ENCODE data around the gene CCDC7.
"Not testable (repeated sequence)": the region's sequence is repeated elsewhere in the genome, so short reads cannot be mapped to it uniquely, and the experiment has no call there.

CCDC7 gene

GRCh38 chr10:32445740-32446535 lies at the start of gene CCDC7:
Gene CCDC7 (plus strand): TSS chr10:32446140. CDS start chr10:32451643, 5,503 bp downstream.
- DNase-seq: peak; percentile 90

GRCh38 chr10:32397163-32397562 lies 48.8 kb upstream of the CCDC7 start:
- DNase-seq: not testable (repeated sequence)

- DNase-seq: not testable (repeated sequence)
Observed at GRCh38 chr10:32399720-32400119, 46.2 kb upstream of the CCDC7 start.

GRCh38 chr10:32400961-32401360 lies 45.0 kb upstream of the CCDC7 start:
- DNase-seq: no peak

GRCh38 chr10:32402499-32402898 lies 43.4 kb upstream of the CCDC7 start:
- no peak for DNase-seq

GRCh38 chr10:32403091-32403490 lies 42.8 kb upstream of the CCDC7 start:
- DNase-seq: no peak

GRCh38 chr10:32408690-32409089 lies 37.2 kb upstream of the CCDC7 start:
- DNase-seq: no peak

GRCh38 chr10:32409741-32410140 lies 36.2 kb upstream of the CCDC7 start:
- DNase-seq: no peak

GRCh38 chr10:32410569-32410968 lies 35.4 kb upstream of the CCDC7 start:
- DNase-seq: no peak

GRCh38 chr10:32411797-32412498 lies 34.0 kb upstream of the CCDC7 start:
- no peak for DNase-seq

GRCh38 chr10:32412499-32412853 lies 33.5 kb upstream of the CCDC7 start:
- DNase-seq: no peak

DNA sequence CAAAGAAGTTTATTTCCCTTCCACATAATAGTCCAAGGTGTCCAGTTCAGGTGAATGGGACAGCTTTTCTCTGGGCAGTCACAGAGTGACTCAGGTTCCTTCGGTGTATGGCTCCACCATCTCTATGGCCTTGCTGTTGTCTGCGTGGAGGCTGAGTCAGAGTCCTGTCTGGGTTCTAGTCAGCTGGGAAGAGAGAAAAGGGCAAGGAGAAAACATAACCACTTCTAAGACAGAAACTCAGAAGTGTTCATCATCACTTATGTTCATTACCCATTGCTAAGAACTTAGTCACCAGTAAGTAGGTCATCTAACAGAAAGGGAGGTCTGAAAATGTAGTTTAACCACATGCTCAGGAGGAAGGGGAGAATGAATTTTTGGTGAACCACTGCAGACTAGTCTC lies 32.4 kb upstream of the CCDC7 start:
- peak; percentile 44 for DNase-seq

DNA sequence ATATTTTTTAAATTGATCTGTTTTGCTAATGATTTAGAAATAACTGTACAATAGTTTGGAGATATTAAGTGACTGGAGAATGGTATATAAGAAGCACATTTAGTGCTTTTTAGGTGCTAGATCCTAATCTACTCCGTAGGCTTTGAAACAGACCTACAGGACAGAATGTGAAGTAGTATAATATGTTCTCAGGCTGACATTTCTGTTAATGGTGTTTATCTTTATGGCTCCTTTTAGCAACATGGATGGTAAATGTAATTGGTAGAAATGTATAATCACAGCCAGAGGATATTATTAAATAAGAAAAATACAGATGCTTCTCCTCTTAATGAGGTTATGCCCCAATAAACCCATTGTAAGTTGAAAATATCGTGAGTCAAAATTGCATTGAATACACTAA lies 30.6 kb upstream of the CCDC7 start:
- no peak for DNase-seq

- DNase-seq: no peak
Observed at GRCh38 chr10:32417911-32418547, 27.9 kb upstream of the CCDC7 start.

- DNase-seq: no peak
Observed at GRCh38 chr10:32418572-32418971, 27.4 kb upstream of the CCDC7 start.

- DNase-seq: no peak
Observed at GRCh38 chr10:32419615-32420014, 26.3 kb upstream of the CCDC7 start.

DNA sequence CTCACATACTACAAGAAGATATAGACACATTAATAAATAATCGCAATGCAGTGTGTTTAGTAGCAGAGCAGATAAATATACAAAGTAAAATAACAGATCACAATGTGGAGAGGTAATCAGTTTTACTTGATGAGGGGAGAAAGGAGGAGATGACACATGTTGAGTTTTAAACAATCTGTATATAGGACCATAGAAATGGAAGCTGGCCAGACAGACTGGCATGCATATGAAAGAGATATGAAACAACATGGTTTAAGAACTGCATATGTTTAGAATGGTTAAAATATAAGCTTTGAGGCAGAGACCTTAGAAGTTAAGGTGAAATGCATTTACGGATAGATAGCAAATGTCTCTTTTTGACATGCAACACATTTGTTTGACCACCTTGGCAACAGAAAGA lies 19.8 kb upstream of the CCDC7 start:
- DNase-seq: no peak

- DNase-seq: no peak
Observed at GRCh38 chr10:32433542-32433941, 12.4 kb upstream of the CCDC7 start.

- no peak for DNase-seq
Observed at GRCh38 chr10:32436215-32436614, 9.7 kb upstream of the CCDC7 start.

- DNase-seq: no peak
Observed at GRCh38 chr10:32437334-32437733, 8.6 kb upstream of the CCDC7 start.

- DNase-seq: no peak
Observed at GRCh38 chr10:32445036-32445435, 904 bp upstream of the CCDC7 start.

- DNase-seq: no peak
Observed at GRCh38 chr10:32446536-32447406, 831 bp downstream of the CCDC7 start.

DNA sequence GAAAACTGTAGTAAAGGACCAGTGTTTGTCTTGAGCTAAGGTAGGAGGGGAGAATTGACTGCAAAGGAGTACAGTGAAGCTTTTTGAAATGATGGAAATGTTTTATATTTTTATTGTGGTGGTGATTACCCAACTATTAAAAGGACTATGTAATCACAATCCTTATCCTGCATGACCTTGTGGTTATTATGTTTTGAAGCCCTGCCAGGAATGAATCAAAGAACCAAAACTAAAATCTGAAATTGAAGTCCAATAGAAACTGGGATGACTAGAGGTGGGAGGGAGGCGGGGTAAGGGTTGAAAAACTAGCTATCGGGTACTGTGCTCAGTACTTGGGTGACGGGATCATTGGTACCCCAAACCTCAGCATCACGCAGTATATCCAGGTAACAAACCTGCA lies 8.2 kb downstream of the CCDC7 start:
- DNase-seq: no peak

Measured in CD4-positive, alpha-beta T cell treated with Interleukin-17A for 4 hours (primary cell).